Activated naive CD8-positive, alpha-beta T cell (primary cell): ENCODE data around the gene OR2B3.

Experiments used
- H3K27ac Mint-ChIP-seq: one replicate; pipeline ENCODE4 v1.8.0; 2021; ENCODE audit warnings: mixed read lengths
- H3K27me3 Mint-ChIP-seq: one replicate; pipeline ENCODE4 v1.8.0; 2021; ENCODE audit warnings: mixed read lengths
- H3K36me3 Mint-ChIP-seq: one replicate; pipeline ENCODE4 v1.8.0; 2021; ENCODE audit warnings: mixed read lengths
- H3K4me1 Mint-ChIP-seq: one replicate; pipeline ENCODE4 v1.8.0; 2021; ENCODE audit warnings: low read depth, mixed read lengths
- H3K4me3 Mint-ChIP-seq: one replicate; pipeline ENCODE4 v1.8.0; 2021; ENCODE audit warnings: mild to moderate bottlenecking, mixed read lengths
- H3K9me3 Mint-ChIP-seq: one replicate; pipeline ENCODE4 v1.8.0; 2021; ENCODE audit warnings: low read depth, mixed read lengths

Gene OR2B3

DNA sequence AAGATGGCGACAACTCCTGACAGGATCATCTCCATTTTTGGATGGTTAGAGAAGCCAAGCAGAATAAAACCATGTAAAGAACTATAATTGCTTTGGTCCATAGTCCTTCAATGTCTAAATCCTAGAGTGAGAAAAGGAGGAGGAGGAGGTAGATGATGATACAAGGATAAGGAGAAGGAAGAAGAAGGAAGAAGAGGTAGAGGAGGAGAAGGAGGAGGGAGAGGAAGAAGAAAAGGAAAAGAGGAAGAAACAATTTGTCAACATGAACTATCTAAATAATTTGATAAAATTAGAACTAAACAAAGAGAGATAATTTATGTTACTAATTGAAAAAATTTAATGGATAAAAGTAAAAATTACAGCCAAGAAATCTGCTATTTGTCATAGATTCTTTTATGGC, 42.0 kb downstream of the OR2B3 start, which contains the start of gene OR2W1:
Gene OR2W1 (minus strand): TSS at position 101 of the 400 bp plus-strand sequence. CDS start 0 bp downstream, at position 101.
- Mint-ChIP-seq H3K36me3 (no peaks in the 10 kb centered on the region), H3K9me3 (peaks cover 3% of the 10 kb centered on the region), H3K4me3 (no peak within 1 kb of the TSS), H3K27me3 (peaks cover 36% of the 10 kb centered on the region), H3K4me1 (no peaks in the 10 kb centered on the region), H3K27ac (no peak within 1 kb of the TSS)
